WERI-Rb-1 (cell line): ENCODE data around the gene POGK.
A peak's percentile ranks its signal among the peaks of the same experiment; 100 is the strongest.
"Not testable (repeated sequence)": the region's sequence is repeated elsewhere in the genome, so short reads cannot be mapped to it uniquely, and the experiment has no call there.

Experiments
- DNase-seq: peaks from one replicate; pipeline ENCODE4 v3.0.0-alpha.2; 2020
- H3K27ac ChIP-seq: fragments of 250-450 bp; sonication (Bioruptor Pico); 2 replicates; pipeline ENCODE4 v1.5.1; 2020; ENCODE audit warnings: mild to moderate bottlenecking, moderate library complexity
- H3K27me3 ChIP-seq: fragments of 250-450 bp; sonication (Bioruptor Pico); 2 replicates; pipeline ENCODE4 v1.5.1; 2021; ENCODE audit warnings: mild to moderate bottlenecking, low read depth, moderate library complexity; ENCODE audit not compliant: insufficient read depth, severe bottlenecking
- H3K36me3 ChIP-seq: fragments of 250-450 bp; sonication (Bioruptor Pico); 2 replicates; pipeline ENCODE4 v1.5.1; 2020; ENCODE audit warnings: mild to moderate bottlenecking, moderate library complexity
- H3K4me3 ChIP-seq: 2 replicates; pipeline ENCODE4 v1.5.1; 2011; ENCODE audit warnings: low read depth, mild to moderate bottlenecking, control low read depth, low read length
- H3K9me3 ChIP-seq: fragments of 250-450 bp; sonication (Bioruptor Pico); 2 replicates; pipeline ENCODE4 v1.5.1; 2021; ENCODE audit warnings: mild to moderate bottlenecking, moderate library complexity; ENCODE audit not compliant: severe bottlenecking
- CTCF ChIP-seq: IDR thresholded peaks from 2 replicates; pipeline ENCODE4 v1.5.1; 2011; ENCODE audit warnings: low read depth, mild to moderate bottlenecking, control low read depth, inconsistent platforms, low read length

The POGK gene

GRCh38 chr1:166875302-166875733 lies 36.0 kb downstream of the POGK start:
- no peak for TF ChIP-seq CTCF
- Histone ChIP-seq H3K4me3 (peak overlapping the region; percentile 47), H3K27me3 (no peaks in the 10 kb centered on the region), H3K36me3 (no peaks in the 10 kb centered on the region), H3K9me3 (no peaks in the 10 kb centered on the region), H3K27ac (peak overlapping the region; percentile 96)
- DNase-seq = no peak

- TF ChIP-seq CTCF = no peak
- H3K4me3 ChIP-seq = peak within 1 kb of the TSS; percentile 52
- no peaks in the 10 kb centered on the region for H3K36me3 ChIP-seq
- H3K27ac ChIP-seq = peak within 1 kb of the TSS; percentile 96
- H3K27me3 ChIP-seq = no peaks in the 10 kb centered on the region
- no peaks in the 10 kb centered on the region for H3K9me3 ChIP-seq
- peak; percentile 96 for DNase-seq
These were observed 36.7 kb downstream of the POGK start, which contains the start of gene TADA1 for GRCh38 chr1:166875734-166876539. TADA1 (minus strand) TSS chr1:166876264; CDS start chr1:166876233, 31 bp downstream.

GRCh38 chr1:166876540-166876838 lies 37.2 kb downstream of the POGK start:
- no peaks in the 10 kb centered on the region for H3K27me3 ChIP-seq
- no peaks in the 10 kb centered on the region for H3K36me3 ChIP-seq
- peak overlapping the region; percentile 64 for H3K27ac ChIP-seq
- peak overlapping the region; percentile 52 for H3K4me3 ChIP-seq
- TF ChIP-seq CTCF = no peak
- no peak for DNase-seq
- H3K9me3 ChIP-seq = no peaks in the 10 kb centered on the region

- not testable (repeated sequence) for H3K9me3 ChIP-seq, H3K4me3 ChIP-seq, H3K27ac ChIP-seq, DNase-seq, H3K27me3 ChIP-seq, H3K36me3 ChIP-seq
These were observed 39.1 kb downstream of the POGK start for GRCh38 chr1:166878173-166878917.

- no peak for DNase-seq
- Histone ChIP-seq H3K27ac (no peak overlapping the region), H3K27me3 (no peaks in the 10 kb centered on the region), H3K4me3 (no peak overlapping the region), H3K36me3 (no peaks in the 10 kb centered on the region), H3K9me3 (no peaks in the 10 kb centered on the region)
- no peak for TF ChIP-seq CTCF
These were observed 43.6 kb downstream of the POGK start for GRCh38 chr1:166882893-166883292.

GRCh38 chr1:166884040-166884642 lies 44.9 kb downstream of the POGK start:
- Histone ChIP-seq H3K36me3 (no peaks in the 10 kb centered on the region), H3K4me3 (no peak overlapping the region), H3K27me3 (no peaks in the 10 kb centered on the region), H3K9me3 (no peaks in the 10 kb centered on the region), H3K27ac (no peak overlapping the region)
- no peak for DNase-seq
- TF ChIP-seq CTCF = no peak
